H1 (cell line): ENCODE data around the gene EXOC3L1. TPM values are rescaled to one million over a fixed set of nuclear protein-coding genes. Genes with fewer than 3 reads are reported as not detected.

Experiments used
- CTCF ChIA-PET: fragments of 300-600 bp; sonication (Branson Sonifier 250); formaldehyde crosslinking; loops from one replicate; lab custom pipeline; 2021; ENCODE audit not compliant: partially characterized antibody; lab: Charles Lee
- POLR2A ChIA-PET: fragments of 300-600 bp; sonication (Branson Sonifier 250); formaldehyde crosslinking; loops from one replicate; lab custom pipeline; 2021; ENCODE audit warnings: inconsistent platforms; ENCODE audit not compliant: partially characterized antibody; lab: Charles Lee
- DNase-seq, 2 experiments: peaks; one replicate each; pipeline versions ENCODE4 v3.0.0 to v3.0.0-alpha.2; 2010 to 2022; ENCODE audit warnings: low spot score in 2 of 2, low read depth in 1 of 2, mixed read lengths in 1 of 2
- FAIRE-seq: peaks from 2 replicates; lab custom pipeline; 2011; peaks lifted over from hg19 to GRCh38; lab: Jason Lieb, UNC
- H2AFZ ChIP-seq: 2 replicates; pipeline ENCODE4 v1.8.1; 2012; ENCODE audit warnings: low read length, inconsistent platforms
- H2AK5ac ChIP-seq: 2 replicates; pipeline ENCODE4 v1.6.1; 2013; ENCODE audit warnings: low read depth, low read length
- H2BK120ac ChIP-seq: replicated peaks from 2 replicates; pipeline ENCODE3; 2013; ENCODE audit warnings: low read depth, low read length, inconsistent platforms
- H2BK12ac ChIP-seq: 2 replicates; pipeline ENCODE4 v1.6.1; 2013; ENCODE audit warnings: low read depth, low read length
- H2BK15ac ChIP-seq: 2 replicates; pipeline ENCODE4 v1.6.1; 2013; ENCODE audit warnings: low read length
- H2BK20ac ChIP-seq: 2 replicates; pipeline ENCODE4 v1.6.1; 2013; ENCODE audit warnings: low read length
- H2BK5ac ChIP-seq: 2 replicates; pipeline ENCODE4 v1.6.1; 2013; ENCODE audit warnings: low read depth, low read length
- H3K14ac ChIP-seq: 2 replicates; pipeline ENCODE4 v1.6.1; 2013; ENCODE audit warnings: inconsistent platforms; ENCODE audit not compliant: insufficient read length
- H3K18ac ChIP-seq: 2 replicates; pipeline ENCODE4 v1.6.1; 2013; ENCODE audit warnings: low read length; ENCODE audit errors: extremely low read depth
- H3K23ac ChIP-seq: 2 replicates; pipeline ENCODE4 v1.6.1; 2013; ENCODE audit warnings: inconsistent platforms; ENCODE audit not compliant: insufficient read length
- H3K23me2 ChIP-seq: 2 replicates; pipeline ENCODE4 v1.6.1; 2013; ENCODE audit warnings: low read depth, low read length
- H3K27ac ChIP-seq: 2 replicates; pipeline ENCODE4 v1.6.1; 2011; ENCODE audit warnings: low read depth, low read length, inconsistent platforms
- H3K27me3 ChIP-seq, 4 experiments: replicated peaks in 1 of 4; 1 replicate in 1 of 4; 2 replicates in 3 of 4; pipeline versions ENCODE4 v1.6.1 to v1.8.1; 2011 to 2013; ENCODE audit warnings: low read length in 3 of 4, mild to moderate bottlenecking in 3 of 4, inconsistent platforms in 2 of 4, mixed read lengths in 2 of 4, moderate library complexity in 1 of 4; ENCODE audit not compliant: control insufficient read depth in 3 of 4, insufficient read depth in 3 of 4; ENCODE audit errors: extremely low read depth in 1 of 4
- H3K36me3 ChIP-seq, 4 experiments: 2 replicates each; pipeline versions ENCODE4 v1.6.1 to v1.8.1; 2011 to 2013; ENCODE audit warnings: mild to moderate bottlenecking in 4 of 4, low read length in 3 of 4, moderate library complexity in 2 of 4, control low read depth in 1 of 4, inconsistent platforms in 1 of 4; ENCODE audit not compliant: insufficient read depth in 4 of 4, control insufficient read depth in 2 of 4
- H3K4ac ChIP-seq: replicated peaks from 2 replicates; pipeline ENCODE3; 2013; ENCODE audit warnings: low read length, low read depth, mixed read lengths, inconsistent platforms; ENCODE audit not compliant: insufficient read length
- H3K4me1 ChIP-seq, 4 experiments: replicated peaks in 1 of 4; 1 replicate in 1 of 4; 2 replicates in 3 of 4; pipeline versions ENCODE4 v1.6.1 to v1.8.1; 2011 to 2013; ENCODE audit warnings: low read length in 3 of 4, inconsistent platforms in 2 of 4, mixed read lengths in 1 of 4; ENCODE audit not compliant: insufficient read depth in 4 of 4, control insufficient read depth in 3 of 4
- H3K4me2 ChIP-seq, 2 experiments: 2 replicates each; pipeline versions ENCODE4 v1.6.1 to v1.8.1; 2011 to 2013; ENCODE audit warnings: low read depth in 2 of 2, low read length in 2 of 2, control low read depth in 1 of 2, inconsistent platforms in 1 of 2, mild to moderate bottlenecking in 1 of 2; ENCODE audit not compliant: insufficient read depth in 1 of 2
- H3K4me3 ChIP-seq, 4 experiments: fragments of 200-600, 300-600 bp in 1 of 4; sonication (generic), shearing (Covaris generic), sonication (Bioruptor Twin) in 1 of 4; 2 replicates each; pipeline versions ENCODE4 v1.5.1 to v1.8.1; 2011 to 2016; ENCODE audit warnings: low read length in 4 of 4, low read depth in 3 of 4, control low read depth in 2 of 4, inconsistent platforms in 2 of 4, mild to moderate bottlenecking in 2 of 4, mixed read lengths in 1 of 4, moderate library complexity in 1 of 4; ENCODE audit not compliant: insufficient read depth in 2 of 4; ENCODE audit errors: extremely low read depth in 1 of 4
- H3K56ac ChIP-seq: replicated peaks from 2 replicates; pipeline ENCODE3; 2013; ENCODE audit warnings: low read depth, mild to moderate bottlenecking, mixed read lengths, low read length, inconsistent platforms; ENCODE audit not compliant: insufficient read length
- H3K79me1 ChIP-seq: 2 replicates; pipeline ENCODE4 v1.6.1; 2013; ENCODE audit warnings: low read depth, low read length, control low read depth
- H3K79me2 ChIP-seq, 2 experiments: 2 replicates each; pipeline versions ENCODE4 v1.6.1 to v1.8.1; 2012 to 2013; ENCODE audit warnings: low read length in 2 of 2, mild to moderate bottlenecking in 2 of 2, inconsistent platforms in 1 of 2; ENCODE audit not compliant: insufficient read depth in 2 of 2, control insufficient read depth in 1 of 2
- H3K9ac ChIP-seq, 4 experiments: replicated peaks in 1 of 4; 1 replicate in 1 of 4; 2 replicates in 3 of 4; pipeline versions ENCODE4 v1.6.1 to v1.8.1; 2011 to 2013; ENCODE audit warnings: low read depth in 3 of 4, low read length in 3 of 4, control low read depth in 2 of 4, mild to moderate bottlenecking in 2 of 4, moderate library complexity in 2 of 4, inconsistent platforms in 1 of 4; ENCODE audit errors: extremely low read depth in 1 of 4
- H3K9me3 ChIP-seq, 2 experiments: 2 replicates each; pipeline versions ENCODE4 v1.6.1 to v1.8.1; 2012 to 2013; ENCODE audit warnings: mild to moderate bottlenecking in 2 of 2, moderate library complexity in 2 of 2, control low read depth in 1 of 2, inconsistent platforms in 1 of 2, low read depth in 1 of 2, low read length in 1 of 2, mixed read lengths in 1 of 2; ENCODE audit not compliant: insufficient read depth in 2 of 2
- H4K20me1 ChIP-seq, 2 experiments: replicated peaks in 1 of 2; 2 replicates each; pipeline versions ENCODE3 to v1.8.1; 2011 to 2013; ENCODE audit warnings: inconsistent platforms in 2 of 2, low read length in 2 of 2, mild to moderate bottlenecking in 1 of 2; ENCODE audit not compliant: insufficient read depth in 2 of 2, control insufficient read depth in 1 of 2
- H4K5ac ChIP-seq: 2 replicates; pipeline ENCODE4 v1.6.1; 2013; ENCODE audit warnings: low read length, low read depth, mixed read lengths, inconsistent platforms; ENCODE audit not compliant: insufficient read length
- H4K8ac ChIP-seq: 2 replicates; pipeline ENCODE4 v1.8.0; 2013; ENCODE audit warnings: mild to moderate bottlenecking, moderate library complexity, low read length, inconsistent platforms; ENCODE audit not compliant: insufficient read depth; ENCODE audit errors: extremely low read depth
- H4K91ac ChIP-seq: replicated peaks from 2 replicates; pipeline ENCODE3; 2013; ENCODE audit warnings: low read length, mixed read lengths, inconsistent platforms; ENCODE audit not compliant: insufficient read length
- BRCA1 ChIP-seq: IDR thresholded peaks from 2 replicates; pipeline ENCODE4 v1.6.1; 2012; ENCODE audit warnings: low read depth, low read length, improper control_type of control experiment
- EZH2 ChIP-seq: fragments of 200-600 bp; sonication (generic); IDR thresholded peaks from 2 replicates; pipeline ENCODE4 v1.7.1; 2012; ENCODE audit warnings: low read depth, mild to moderate bottlenecking, moderate library complexity, low read length, inconsistent platforms; ENCODE audit not compliant: severe bottlenecking
- GABPA ChIP-seq: IDR thresholded peaks from 2 replicates; pipeline ENCODE4 v1.6.1; 2011; ENCODE audit warnings: mild to moderate bottlenecking, low read length, moderate library complexity, borderline replicate concordance; ENCODE audit not compliant: insufficient read depth
- MAX ChIP-seq: IDR thresholded peaks from 2 replicates; pipeline ENCODE4 v1.6.1; 2012; ENCODE audit warnings: inconsistent platforms
- NANOG ChIP-seq: IDR thresholded peaks from 2 replicates; pipeline ENCODE4 v1.6.1; 2011; ENCODE audit warnings: low read length, low read depth, mild to moderate bottlenecking, inconsistent platforms; ENCODE audit not compliant: insufficient read depth, poor library complexity, severe bottlenecking
- RFX5 ChIP-seq: IDR thresholded peaks from 2 replicates; pipeline ENCODE4 v1.6.1; 2011; ENCODE audit warnings: low read depth, low read length, improper control_type of control experiment, borderline replicate concordance
- SAP30 ChIP-seq: fragments of 300-600 bp; sonication (generic); IDR thresholded peaks from 2 replicates; pipeline ENCODE4 v1.7.1; 2012; ENCODE audit warnings: low read length, moderate library complexity, mild to moderate bottlenecking, inconsistent platforms; ENCODE audit not compliant: insufficient read depth, insufficient replicate concordance
- SP1 ChIP-seq: IDR thresholded peaks from 2 replicates; pipeline ENCODE4 v1.6.1; 2011; ENCODE audit warnings: low read depth, low read length
- SRF ChIP-seq: IDR thresholded peaks from 2 replicates; pipeline ENCODE4 v1.6.1; 2011; ENCODE audit warnings: mild to moderate bottlenecking, low read depth, low read length, moderate library complexity
- WGBS, 2 experiments: shearing (Covaris generic) in 1 of 2; methylation state at CpG; one replicate each; pipeline versions ENCODE4 v1.1.6 to v1.1.7; 2013 to 2015; ENCODE audit warnings: low lambda C conversion rate in 2 of 2, mixed read lengths in 2 of 2, inconsistent platforms in 1 of 2, low coverage in 1 of 2, missing lambda C conversion rate in 1 of 2; ENCODE audit not compliant: insufficient replicate concordance in 2 of 2, insufficient coverage in 1 of 2, insufficient read length in 1 of 2; ENCODE audit errors: extremely low coverage in 1 of 2, missing lambda C conversion rate in 1 of 2; 5-methylcytosine and 5-hydroxymethylcytosine counted together
- polyA plus RNA-seq, 7 experiments: library from polyadenylated mRNA; depleted of rRNA in 3 of 7; stranded (reverse) in 5 of 7; unstranded in 2 of 7; fragments of >200 nt in 5 of 7; fragments of 200-250 nt in 2 of 7; gene quantifications; 1 replicate in 5 of 7; 2 replicates in 1 of 7; 4 replicates in 1 of 7; pipeline versions ENCODE4 v1.2.1 to v1.2.3, GENCODE V29; 2011 to 2013; ENCODE audit warnings: missing spikeins in 2 of 7, mixed read lengths in 2 of 7
- total RNA-seq: library from RNA; stranded (reverse); fragmentation: NEBNext Ultra II Directional; extraction: Animal tissue kit (Norgen Biotek cat#: 25700); gene quantifications from 2 replicates; pipeline ENCODE4 v1.2.1, GENCODE V29; 2021

The EXOC3L1 gene
- total and polyA plus RNA-seq, 2 of the 8 experiments (the other 6 are each of a cell fraction or from before 2014, with no cell fraction given) = 1.3 TPM

DNA sequence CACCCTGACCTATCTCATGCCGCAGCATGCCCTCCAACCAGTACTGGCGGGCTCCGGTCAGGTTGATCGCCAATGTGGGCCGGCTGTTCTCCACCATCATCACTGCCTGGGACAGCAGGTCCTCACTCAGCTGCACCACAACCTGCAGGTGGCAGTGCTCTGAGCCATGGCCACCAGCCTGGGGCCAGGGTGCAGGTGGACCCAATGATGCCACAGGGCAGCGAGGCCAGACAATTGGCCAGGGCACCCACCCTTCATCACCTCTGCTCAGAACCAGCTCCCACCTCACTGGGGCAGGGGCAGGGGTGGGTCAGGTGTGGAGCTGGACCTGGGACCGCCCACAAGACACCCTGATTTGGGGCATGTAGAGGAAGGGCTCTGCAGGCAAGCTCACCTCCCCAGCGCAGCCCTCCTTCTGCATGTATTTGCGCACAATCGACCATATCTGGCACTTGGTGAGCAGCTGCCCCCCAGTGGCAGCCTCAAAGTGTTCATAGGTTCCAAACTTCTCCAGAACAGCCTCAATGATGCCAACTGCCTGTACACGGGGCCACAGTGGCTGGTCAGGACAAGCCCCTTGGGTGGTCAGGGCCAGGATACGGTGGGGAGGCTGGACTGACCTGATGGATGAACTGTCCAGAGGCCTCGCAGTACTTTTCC is 10.4 kb downstream of the EXOC3L1 start:
- Histone ChIP-seq H3K56ac (no peak overlapping the region), H3K4ac (no peak overlapping the region), H2BK20ac (no peak overlapping the region), H3K9ac (no peak overlapping the region), H2BK5ac (no peak overlapping the region), H2BK15ac (no peak overlapping the region), H3K27me3 (peaks cover 20 to 44% (median 39%) of the 10 kb centered on the region in 4 experiments), H2AFZ (no peak overlapping the region), H4K20me1 (peaks cover 7 to 27% of the 10 kb centered on the region in 2 experiments), H3K18ac (no peak overlapping the region), H3K4me3 (no peak overlapping the region), H3K23ac (no peak overlapping the region), H3K14ac (no peak overlapping the region), H2BK12ac (no peak overlapping the region), H4K5ac (no peak overlapping the region), H4K91ac (no peak overlapping the region), H2AK5ac (no peak overlapping the region), H4K8ac (no peak overlapping the region; the same call in 1 of the 2 replicates), H3K4me1 (peaks cover 0 to 15% (median 14%) of the 10 kb centered on the region in 4 experiments; a peak in 5 of 7 replicates), H3K79me1 (no peaks in the 10 kb centered on the region), H3K23me2 (peaks cover 14% of the 10 kb centered on the region), H3K79me2 (peaks cover 0 to 5% of the 10 kb centered on the region in 2 experiments; a peak in 1 of 4 replicates), H3K27ac (no peak overlapping the region), H2BK120ac (no peak overlapping the region), H3K9me3 (no peaks in the 10 kb centered on the region), H3K4me2 (no peak overlapping the region; a peak in 1 of 4 replicates), H3K36me3 (no peaks in the 10 kb centered on the region; a peak in 1 of 8 replicates)
- 94% methylated on average over 13 of the region's 13 CpGs; no CpG with 5 or more reads in 1 of the 2 experiments for WGBS, 2 experiments
- CTCF ChIA-PET = interaction anchor here (0.8 to 13.1 kb wide), 11 partner anchors 7 to 299 kb away, joined by 3 to 151 read pairs (median 3); partner anchors contain the start of genes CDH16, E2F4, EXOC3L1 and HSF4
- POLR2A ChIA-PET = interaction anchor here (7.3 kb wide), 1 partner anchor 17 kb away, joined by 59 read pairs; the partner anchor contains the start of genes FBXL8, HSF4 and TRADD
- DNase-seq (no peak), FAIRE-seq (no peak)
- TF ChIP-seq MAX (0 out of 2 replicates have a peak, but pooled peaks have one; percentile 15), SAP30 (no peak), GABPA (no peak), EZH2 (no peak), SRF (no peak), RFX5 (no peak), NANOG (no peak), BRCA1 (no peak), SP1 (no peak)
